Loucy (cell line): ENCODE measurements around the gene NAV1.

Experiments used
- CTCF ChIP-seq: fragments of 200-600 bp; sonication (generic); conservative IDR thresholded peaks from 2 replicates; pipeline ENCODE4 v1.5.1; 2014; ENCODE audit warnings: mild to moderate bottlenecking, antibody characterized with exemption, low read length
- EZH2phosphoT487 ChIP-seq: fragments of 200-600 bp; IDR thresholded peaks from 2 replicates; pipeline ENCODE4 v1.6.1; 2018; ENCODE audit warnings: antibody characterized with exemption, mild to moderate bottlenecking, moderate library complexity, borderline replicate concordance

DNA sequence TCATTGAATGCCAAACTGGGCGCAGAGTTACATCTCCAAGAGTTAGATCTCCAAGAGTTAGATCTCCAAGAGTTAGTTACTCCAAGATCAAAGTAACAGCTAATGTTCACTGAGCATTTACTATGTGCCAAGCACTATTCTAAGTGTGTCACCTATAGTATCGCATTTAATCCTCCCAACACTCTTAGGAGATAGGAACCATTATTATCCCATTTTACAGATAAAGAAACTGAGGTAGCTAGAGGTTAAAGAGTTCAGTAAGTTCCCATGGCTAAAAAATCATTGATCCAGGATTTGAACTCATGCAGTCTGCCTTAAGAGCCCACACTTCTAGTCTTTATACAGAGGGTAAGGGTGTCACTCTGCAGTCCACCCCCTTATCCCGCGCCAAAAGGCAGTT is 1.5 kb upstream of the NAV1 start:
- no peak for TF ChIP-seq CTCF
- TF ChIP-seq EZH2phosphoT487 = no peak
